IMR-90 (cell line): ENCODE measurements around the gene FA2H. TPM values are rescaled to one million over a fixed set of nuclear protein-coding genes. Genes with fewer than 3 reads are reported as not detected.

ENCODE experiments used
- ATAC-seq: fragments of 200-7000 bp; cut with Tn5 transposase; 2 replicates; pipeline ENCODE4 v1.9.1; 2020; ENCODE audit warnings: low read depth, mild to moderate bottlenecking, moderate library complexity
- BruUV-seq: library from RNA; stranded (reverse); fragments of 400-500 nt; replicated peaks from 2 replicates; lab custom pipeline; 2021; lab: Mats Ljungman, UMichigan
- CTCF ChIA-PET: fragments of 300-600 bp; formaldehyde crosslinking; extraction: SDS; loops from one replicate; lab custom pipeline; 2021; ENCODE audit warnings: antibody characterized with exemption; lab: Yijun Ruan, JAX
- POLR2A ChIA-PET: fragments of 300-600 bp; sonication (Branson Sonifier 250); formaldehyde crosslinking; loops from one replicate; lab custom pipeline; 2022; ENCODE audit warnings: antibody characterized with exemption; ENCODE audit not compliant: unreplicated experiment; lab: Charles Lee
- DNase-seq: peaks from one replicate; pipeline ENCODE4 v3.0.0; 2013
- H2AFZ ChIP-seq: replicated peaks from 2 replicates; pipeline ENCODE3; 2013; ENCODE audit warnings: low read length, mild to moderate bottlenecking; ENCODE audit not compliant: poor library complexity
- H2AK5ac ChIP-seq: 2 replicates; pipeline ENCODE4 v1.6.1; 2013; ENCODE audit warnings: low read depth, low read length, inconsistent platforms
- H2AK9ac ChIP-seq: replicated peaks from 2 replicates; pipeline ENCODE3; 2013; ENCODE audit warnings: mild to moderate bottlenecking, low read depth, low read length, moderate library complexity; ENCODE audit not compliant: poor library complexity
- H2BK120ac ChIP-seq: 2 replicates; pipeline ENCODE4 v1.6.1; 2013; ENCODE audit warnings: low read depth, low read length, inconsistent platforms
- H2BK15ac ChIP-seq: 3 replicates; pipeline ENCODE4 v1.6.1; 2013; ENCODE audit warnings: low read depth, low read length, inconsistent platforms
- H2BK20ac ChIP-seq: 2 replicates; pipeline ENCODE4 v1.6.1; 2013; ENCODE audit warnings: low read depth, mild to moderate bottlenecking, inconsistent platforms, low read length, moderate library complexity
- H2BK5ac ChIP-seq: 2 replicates; pipeline ENCODE4 v1.6.1; 2013; ENCODE audit warnings: mild to moderate bottlenecking, low read depth, low read length, inconsistent platforms; ENCODE audit not compliant: poor library complexity, severe bottlenecking
- H3K14ac ChIP-seq: replicated peaks from 2 replicates; pipeline ENCODE4 v1.6.1; 2013; ENCODE audit warnings: low read depth, low read length, inconsistent platforms
- H3K18ac ChIP-seq: 2 replicates; pipeline ENCODE4 v1.6.1; 2013; ENCODE audit warnings: low read depth, low read length, control low read depth
- H3K23ac ChIP-seq: 2 replicates; pipeline ENCODE4 v1.6.1; 2013; ENCODE audit warnings: low read depth, low read length, inconsistent platforms
- H3K27ac ChIP-seq: 2 replicates; pipeline ENCODE4 v1.5.1; 2013; ENCODE audit warnings: mild to moderate bottlenecking, control low read depth, low read length; ENCODE audit not compliant: insufficient read depth
- H3K27me3 ChIP-seq: 2 replicates; pipeline ENCODE4 v1.6.1; 2013; ENCODE audit warnings: low read length; ENCODE audit not compliant: control insufficient read depth, insufficient read depth
- H3K36me3 ChIP-seq: 2 replicates; pipeline ENCODE4 v1.6.1; 2013; ENCODE audit warnings: low read length, mixed read lengths; ENCODE audit not compliant: control insufficient read depth, insufficient read depth
- H3K4ac ChIP-seq: 2 replicates; pipeline ENCODE4 v1.6.1; 2013; ENCODE audit warnings: low read depth, low read length, inconsistent platforms
- H3K4me1 ChIP-seq: 2 replicates; pipeline ENCODE4 v1.6.1; 2013; ENCODE audit warnings: low read length, mixed read lengths; ENCODE audit not compliant: control insufficient read depth, insufficient read depth
- H3K4me2 ChIP-seq: 2 replicates; pipeline ENCODE4 v1.6.1; 2013; ENCODE audit warnings: low read depth, mild to moderate bottlenecking, control low read depth, low read length, moderate library complexity
- H3K4me3 ChIP-seq: 2 replicates; pipeline ENCODE4 v1.5.1; 2013; ENCODE audit warnings: low read depth, mild to moderate bottlenecking, control low read depth, low read length, moderate library complexity; ENCODE audit not compliant: insufficient read depth
- H3K56ac ChIP-seq: 2 replicates; pipeline ENCODE4 v1.6.1; 2013; ENCODE audit warnings: low read length, inconsistent platforms; ENCODE audit not compliant: insufficient read depth; ENCODE audit errors: extremely low read depth
- H3K79me1 ChIP-seq, 2 experiments: 2 replicates each; pipeline ENCODE4 v1.6.1; 2013; ENCODE audit warnings: low read length in 2 of 2, inconsistent platforms in 1 of 2, low read depth in 1 of 2
- H3K9ac ChIP-seq: 2 replicates; pipeline ENCODE4 v1.6.1; 2013; ENCODE audit warnings: low read depth, low read length, control low read depth
- H3K9me1 ChIP-seq: 2 replicates; pipeline ENCODE4 v1.6.1; 2013; ENCODE audit warnings: low read length, inconsistent platforms; ENCODE audit not compliant: insufficient read depth
- H3K9me3 ChIP-seq: 2 replicates; pipeline ENCODE4 v1.6.1; 2013; ENCODE audit warnings: low read length; ENCODE audit not compliant: control insufficient read depth, insufficient read depth
- H4K20me1 ChIP-seq: 2 replicates; pipeline ENCODE4 v1.6.1; 2013; ENCODE audit warnings: low read length, inconsistent platforms; ENCODE audit not compliant: insufficient read depth
- H4K5ac ChIP-seq: 2 replicates; pipeline ENCODE4 v1.6.1; 2013; ENCODE audit warnings: mild to moderate bottlenecking, low read depth, low read length, control low read depth
- H4K8ac ChIP-seq, 2 experiments: 2 replicates each; pipeline ENCODE4 v1.6.1; 2013; ENCODE audit warnings: low read depth in 2 of 2, low read length in 2 of 2, control low read depth in 1 of 2, inconsistent platforms in 1 of 2
- H4K91ac ChIP-seq: 2 replicates; pipeline ENCODE4 v1.6.1; 2013; ENCODE audit warnings: low read depth, low read length, inconsistent platforms; ENCODE audit not compliant: insufficient read depth
- POLR2A ChIP-seq: IDR thresholded peaks from 2 replicates; pipeline ENCODE4 v1.6.1; 2012; ENCODE audit warnings: mild to moderate bottlenecking, low read depth, low read length
- WGBS, 2 experiments: methylation state at CpG; one replicate each; pipeline versions ENCODE4 v1.1.5 to v1.1.7; 2013; ENCODE audit warnings: missing lambda C conversion rate in 2 of 2; ENCODE audit not compliant: insufficient read length in 1 of 2; ENCODE audit errors: extremely low coverage in 2 of 2; 5-methylcytosine and 5-hydroxymethylcytosine counted together
- dilution Hi-C: fragments of 300-500 bp; cut with HindIII; formaldehyde crosslinking; loops from one replicate; pipeline ENCODE4 v1.14.3; 2018; ENCODE audit warnings: low sequenced_read_pairs; ENCODE audit not compliant: unreplicated experiment
- in situ Hi-C: fragments of 300-500 bp; cut with MboI; formaldehyde crosslinking; loops from 3 replicates; pipeline ENCODE4 v1.14.3; 2019; ENCODE audit warnings: low sequenced_read_pairs, inconsistent platforms, mixed read lengths
- intact Hi-C: fragments of 100-400 bp; cut with micrococcal nuclease; formaldehyde crosslinking; loops from 2 replicates; pipeline ENCODE4 v1.10.0; 2022
- polyA plus RNA-seq, 3 experiments: library from polyadenylated mRNA; depleted of rRNA; stranded (reverse); fragments of >200 nt; gene quantifications; 2 replicates each; pipeline ENCODE4 v1.2.3, GENCODE V29; 2012; ENCODE audit warnings: low replicate concordance in 1 of 3
- total RNA-seq: library from RNA; depleted of rRNA; stranded (reverse); fragments of >200 nt; gene quantifications from 2 replicates; pipeline ENCODE4 v1.2.3, GENCODE V29; 2012; rRNA removed

FA2H gene
- total and polyA plus RNA-seq, 2 of the 4 experiments (the other 2 are of a cell fraction): not detected

DNA sequence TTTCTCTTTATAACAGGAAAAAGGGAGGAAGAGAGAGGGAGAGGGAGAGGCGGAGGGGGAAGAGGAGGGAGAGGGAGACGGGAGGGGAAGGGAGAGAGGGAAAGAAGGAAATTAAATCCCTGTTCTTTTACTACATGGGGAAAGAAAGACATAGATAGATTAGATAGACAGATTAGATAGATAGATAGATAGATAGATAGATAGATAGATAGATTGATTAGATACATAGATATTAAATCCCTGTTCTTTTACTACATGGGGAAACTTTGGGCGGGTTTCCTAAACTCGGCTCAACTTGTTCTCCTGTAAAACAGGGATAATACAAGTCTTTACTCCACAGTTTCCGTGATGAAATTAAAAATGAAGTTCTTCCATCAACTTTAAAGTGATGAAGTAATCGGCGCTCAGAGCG is 108.6 kb downstream of the FA2H start:
- BruUV-seq: no TSS peak

More for the DNA sequence above, 108.6 kb downstream of the FA2H start:
- Histone ChIP-seq H2AK9ac (peak overlapping the region; percentile 93), H3K9ac (peak overlapping the region; percentile 80), H3K18ac (no peak overlapping the region), H4K91ac (peak overlapping the region; percentile 53; the same call in 1 of the 2 replicates), H3K4me2 (peak overlapping the region; percentile 79), H2AFZ (peak overlapping the region; percentile 94), H4K5ac (no peak overlapping the region), H3K9me3 (no peaks in the 10 kb centered on the region), H3K4me1 (no peaks in the 10 kb centered on the region), H3K4me3 (peak overlapping the region; percentile 89), H3K79me1 (peaks cover 25 to 26% of the 10 kb centered on the region in 2 experiments), H2BK5ac (peak overlapping the region; percentile 47), H2AK5ac (0 out of 2 replicates have a peak overlapping the region, but pooled peaks have one; percentile 35), H3K14ac (no peak overlapping the region), H3K36me3 (peaks cover 19% of the 10 kb centered on the region), H2BK20ac (no peak overlapping the region), H3K4ac (peak overlapping the region; percentile 68; the same call in 1 of the 2 replicates), H2BK120ac (no peak overlapping the region), H4K20me1 (no peaks in the 10 kb centered on the region; the same call in none of the 2 replicates), H2BK15ac (no peak overlapping the region), H3K27me3 (no peaks in the 10 kb centered on the region), H3K9me1 (peaks cover 5% of the 10 kb centered on the region; the same call in 1 of the 2 replicates), H3K56ac (peak overlapping the region; percentile 75; the same call in 1 of the 2 replicates), H3K27ac (peak overlapping the region; percentile 70), H3K23ac (0 out of 2 replicates have a peak overlapping the region, but pooled peaks have one; percentile 42), H4K8ac (peak overlapping the region; percentile 69 to 81; a peak in 2 of 4 replicates)
- DNase-seq (no peak), ATAC-seq (no peak)
- dilution Hi-C loops: no loop called here
- TF ChIP-seq POLR2A: no peak
- in situ Hi-C loops: no loop called here
- whole genome bisulfite sequencing, 2 experiments: no CpG with 5 or more reads among the region's 8 CpGs
- ChIA-PET POLR2A (interaction anchor here (0.6 kb wide), 1 partner anchor 138 kb away, joined by 3 read pairs; no protein-coding TSS in a partner anchor), CTCF (no interaction called here)
- intact Hi-C loops: no loop called here

Other genes with a start within 250 kb of the FA2H start
- 90.0 and 91.0 TPM in 2 replicates for gene GLG1, start 167.7 kb downstream of the FA2H start, total RNA-seq
- gene GLG1, start 167.7 kb downstream of the FA2H start, polyA plus RNA-seq (2012; rRNA removed): 93.1 and 107 TPM in 2 replicates
- gene RFWD3, start 107.9 kb downstream of the FA2H start, total RNA-seq: 27.6 and 28.3 TPM in 2 replicates
- gene RFWD3, start 107.9 kb downstream of the FA2H start, polyA plus RNA-seq (2012; rRNA removed): 14.9 and 16.7 TPM in 2 replicates
- gene MLKL, start 74.0 kb downstream of the FA2H start, total RNA-seq: 4.2 and 4.5 TPM in 2 replicates
- gene MLKL, start 74.0 kb downstream of the FA2H start, polyA plus RNA-seq (2012; rRNA removed): 3.6 and 3.7 TPM in 2 replicates
- gene WDR59, start 210.3 kb upstream of the FA2H start, total RNA-seq: 23.9 and 29.4 TPM in 2 replicates
- 37.5 and 44.6 TPM in 2 replicates for gene WDR59, start 210.3 kb upstream of the FA2H start, polyA plus RNA-seq (2012; rRNA removed)
- gene ZNRF1, start 224.2 kb upstream of the FA2H start, total RNA-seq: 8.2 and 9.7 TPM in 2 replicates
- 20.7 and 24.9 TPM in 2 replicates for gene ZNRF1, start 224.2 kb upstream of the FA2H start, polyA plus RNA-seq (2012; rRNA removed)